Breast epithelium (tissue), 4 donors: ENCODE results near the gene BACE1. TPM values are rescaled to one million over a fixed set of nuclear protein-coding genes. Genes with fewer than 3 reads are reported as not detected.

Experiments used
- DNase-seq, 2 donors: peaks; one replicate each; pipeline ENCODE4 v3.0.0-alpha.2; 2019; ENCODE audit warnings: low spot score in 2 of 2
- H3K27ac ChIP-seq, 2 donors: fragments of 200-600 bp; sonication (generic) in 1 of 2; one replicate each; pipeline ENCODE4 v1.5.1; 2016 to 2019; ENCODE audit warnings: mild to moderate bottlenecking in 1 of 2
- H3K27me3 ChIP-seq, 2 donors: fragments of 200-600 bp; sonication (generic) in 1 of 2; one replicate each; pipeline versions ENCODE4 v1.5.1 to v1.6.0; 2017 to 2019; ENCODE audit warnings: control low read depth in 1 of 2, mild to moderate bottlenecking in 1 of 2
- H3K36me3 ChIP-seq: fragments of 200-600 bp; one replicate; pipeline ENCODE4 v1.5.1; 2019
- H3K4me1 ChIP-seq, 2 donors: fragments of 200-600 bp; sonication (generic); one replicate each; pipeline ENCODE4 v1.5.1; 2016 to 2019; ENCODE audit warnings: control low read depth in 1 of 2
- H3K4me3 ChIP-seq, 3 donors: fragments of 200-600 bp; sonication (generic); 1 replicate in 2 of 3; 2 replicates in 1 of 3; pipeline ENCODE4 v1.5.1; 2016 to 2019; ENCODE audit warnings: mild to moderate bottlenecking in 3 of 3, moderate library complexity in 2 of 3
- H3K9me3 ChIP-seq, 2 donors: fragments of 200-600 bp; sonication (generic) in 1 of 2; one replicate each; pipeline ENCODE4 v1.5.1; 2016 to 2019; ENCODE audit warnings: control low read depth in 1 of 2
- CTCF ChIP-seq, 3 donors: fragments of 450-650 bp; IDR thresholded peaks; one replicate each; pipeline ENCODE4 v1.5.1; 2016 to 2017; ENCODE audit warnings: antibody characterized with exemption in 3 of 3, mild to moderate bottlenecking in 3 of 3, moderate library complexity in 3 of 3
- POLR2A ChIP-seq: fragments of 450-650 bp; IDR thresholded peaks from one replicate; pipeline ENCODE4 v1.6.1; 2016; ENCODE audit warnings: antibody characterized with exemption, mild to moderate bottlenecking, moderate library complexity
- POLR2AphosphoS5 ChIP-seq, 3 donors: sonication (generic); formaldehyde crosslinking; IDR thresholded peaks; one replicate each; pipeline ENCODE4 v1.6.1; 2017; ENCODE audit warnings: antibody characterized with exemption in 3 of 3
- intact Hi-C: fragments of 100-400 bp; cut with DNase I; formaldehyde crosslinking; loops from one replicate; pipeline ENCODE4 v1.15.1; 2023; ENCODE audit warnings: low total_unique reads
- total RNA-seq, 3 donors: library from RNA; depleted of rRNA; stranded (reverse); fragments of >200 nt; gene quantifications; one replicate each; pipeline ENCODE4 v1.1.0, GENCODE V29; 2016

BACE1 gene
- total RNA-seq, 3 donors from 2014 or later = 17.4 to 26.9 (median 17.9) TPM

- Histone ChIP-seq H3K27me3 (no peaks in the 10 kb centered on the region), H3K36me3 (no peaks in the 10 kb centered on the region), H3K4me3 (peak overlapping the region in 2 of 3 donors; percentile 26 to 54), H3K4me1 (peaks cover 0 to 8% of the 10 kb centered on the region in 2 donors), H3K27ac (peak overlapping the region in 1 of 2 donors; percentile 34), H3K9me3 (no peaks in the 10 kb centered on the region)
- intact Hi-C loops = no loop called here
- TF ChIP-seq POLR2AphosphoS5 (IDR thresholded peaks at IDR 0.05) = no peak
- TF ChIP-seq CTCF (IDR thresholded peaks at IDR 0.05) = no peak
- TF ChIP-seq POLR2A = no peak
- DNase-seq = no peak
These were observed 15.3 kb downstream of the BACE1 start for GRCh38 chr11:117300773-117301172.

- H3K4me3 ChIP-seq = peak overlapping the region in 2 of 3 donors; percentile 26 to 54
- H3K36me3 ChIP-seq = no peaks in the 10 kb centered on the region
- TF ChIP-seq CTCF (IDR thresholded peaks at IDR 0.05) (no peak), POLR2A (no peak), POLR2AphosphoS5 (IDR thresholded peaks at IDR 0.05) (no peak)
- peaks cover 0 to 8% of the 10 kb centered on the region in 2 donors for H3K4me1 ChIP-seq
- H3K27ac ChIP-seq = peak overlapping the region in 1 of 2 donors; percentile 34
- no peaks in the 10 kb centered on the region for H3K9me3 ChIP-seq
- intact Hi-C loops = no loop called here
- DNase-seq = peak in 1 of 2 donors; percentile 50
- no peaks in the 10 kb centered on the region for H3K27me3 ChIP-seq
These were observed 15.8 kb downstream of the BACE1 start for GRCh38 chr11:117300283-117300663.

- no peak for DNase-seq
- H3K36me3 ChIP-seq = no peaks in the 10 kb centered on the region
- peak overlapping the region in 2 of 3 donors; percentile 26 to 54 for H3K4me3 ChIP-seq
- intact Hi-C loops = no loop called here
- H3K27ac ChIP-seq = no peak overlapping the region
- TF ChIP-seq POLR2A (no peak), POLR2AphosphoS5 (IDR thresholded peaks at IDR 0.05) (no peak), CTCF (IDR thresholded peaks at IDR 0.05) (no peak)
- no peaks in the 10 kb centered on the region for H3K9me3 ChIP-seq
- peaks cover 0 to 8% of the 10 kb centered on the region in 2 donors for H3K4me1 ChIP-seq
- H3K27me3 ChIP-seq = no peaks in the 10 kb centered on the region
These were observed 16.4 kb downstream of the BACE1 start for GRCh38 chr11:117299351-117300282.

- intact Hi-C loops = no loop called here
- no peak overlapping the region for H3K27ac ChIP-seq
- peaks cover 0 to 8% of the 10 kb centered on the region in 2 donors for H3K4me1 ChIP-seq
- TF ChIP-seq CTCF (IDR thresholded peaks at IDR 0.05) = no peak
- no peak for TF ChIP-seq POLR2AphosphoS5 (IDR thresholded peaks at IDR 0.05)
- TF ChIP-seq POLR2A = no peak
- H3K36me3 ChIP-seq = no peaks in the 10 kb centered on the region
- no peaks in the 10 kb centered on the region for H3K9me3 ChIP-seq
- no peak for DNase-seq
- H3K27me3 ChIP-seq = no peaks in the 10 kb centered on the region
- H3K4me3 ChIP-seq = no peak overlapping the region
These were observed 17.9 kb downstream of the BACE1 start for GRCh38 chr11:117298195-117298594.

GRCh38 chr11:117296881-117297280 is 19.2 kb downstream of the BACE1 start:
- intact Hi-C loops = no loop called here
- Histone ChIP-seq H3K4me1 (peaks cover 0 to 8% of the 10 kb centered on the region in 2 donors), H3K27ac (no peak overlapping the region), H3K9me3 (no peaks in the 10 kb centered on the region), H3K27me3 (no peaks in the 10 kb centered on the region), H3K4me3 (no peak overlapping the region), H3K36me3 (no peaks in the 10 kb centered on the region)
- no peak for TF ChIP-seq POLR2A
- no peak for TF ChIP-seq CTCF (IDR thresholded peaks at IDR 0.05)
- no peak for TF ChIP-seq POLR2AphosphoS5 (IDR thresholded peaks at IDR 0.05)
- no peak for DNase-seq
